K562 (cell line): Measurements from ENCODE around the gene STUM. TPM values are rescaled to one million over a fixed set of nuclear protein-coding genes. Genes with fewer than 3 reads are reported as not detected.

Experiments
- ARID1B ChIP-seq: fragments of 450-650 bp; IDR thresholded peaks from 2 replicates; pipeline ENCODE4 v1.6.1; 2016; ENCODE audit warnings: antibody characterized with exemption, mild to moderate bottlenecking, inconsistent platforms
- ATF1 ChIP-seq, 2 experiments: fragments of 450-650 bp in 1 of 2; IDR thresholded peaks; 2 replicates each; pipeline ENCODE4 v1.6.1; 2016; ENCODE audit warnings: missing compliant biosample characterization in 1 of 2, missing genetic modification characterization in 1 of 2
- EGR1 ChIP-seq: fragments of 450-650 bp; conservative IDR thresholded peaks from 2 replicates; pipeline ENCODE4 v1.6.1; 2017; ENCODE audit warnings: mild to moderate bottlenecking
- ZFP1 ChIP-seq: fragments of 450-650 bp; formaldehyde crosslinking; IDR thresholded peaks from 2 replicates; pipeline ENCODE4 v1.4.0; 2020; ENCODE audit warnings: mild to moderate bottlenecking, mixed read lengths
- ZNF76 ChIP-seq: fragments of 250-450 bp; sonication (Bioruptor Pico); IDR thresholded peaks from 2 replicates; pipeline ENCODE4 v1.4.0; 2020; ENCODE audit warnings: mild to moderate bottlenecking, moderate library complexity, borderline replicate concordance
- polyA plus RNA-seq, 8 experiments: library from polyadenylated mRNA; depleted of rRNA in 4 of 8; stranded (reverse) in 5 of 8; unstranded in 3 of 8; fragments of >200 nt; fragmentation: Nextera tagmentation in 2 of 8; fragmentation: Illumina TruSeq in 1 of 8; extraction: Ambion mirVana in 2 of 8; extraction: Trizol in 1 of 8; gene quantifications; 2 replicates each; pipeline versions ENCODE4 v1.2.1 to v1.2.3, GENCODE V29; 2011 to 2014; ENCODE audit warnings: inconsistent platforms in 1 of 8, missing spikeins in 1 of 8
- total RNA-seq, 7 experiments: library from RNA; depleted of rRNA in 6 of 7; stranded (reverse); fragments of >200 nt in 6 of 7; fragmentation: Illumina TruSeq in 2 of 7; extraction: Trizol in 2 of 7; gene quantifications; 2 replicates each; pipeline versions ENCODE4 v1.2.1 to v1.2.3, GENCODE V29; 2011 to 2021; ENCODE audit warnings: low replicate concordance in 1 of 7
- TF ChIP-seq, protein P1 (sequence below): sonication (generic); formaldehyde crosslinking; IDR thresholded peaks from 2 replicates; pipeline ENCODE4 v1.8.0; 2023; ENCODE audit warnings: mild to moderate bottlenecking, missing genetic modification reagents
- TF ChIP-seq, protein P2 (sequence below), 2 experiments: IDR thresholded peaks; 2 replicates each; pipeline ENCODE4 v1.6.1; 2011; ENCODE audit warnings: borderline replicate concordance in 1 of 2, control low read depth in 1 of 2, low read depth in 1 of 2, low read length in 1 of 2, mild to moderate bottlenecking in 1 of 2, mixed read lengths in 1 of 2, moderate library complexity in 1 of 2; ENCODE audit not compliant: insufficient read depth in 1 of 2, insufficient read length in 1 of 2, poor library complexity in 1 of 2, severe bottlenecking in 1 of 2; ENCODE audit errors: extremely low read depth in 1 of 2

The STUM gene
- total and polyA plus RNA-seq, 9 of the 15 experiments (the other 6 are each of a cell fraction or from before 2014, with no cell fraction given): not detected

DNA sequence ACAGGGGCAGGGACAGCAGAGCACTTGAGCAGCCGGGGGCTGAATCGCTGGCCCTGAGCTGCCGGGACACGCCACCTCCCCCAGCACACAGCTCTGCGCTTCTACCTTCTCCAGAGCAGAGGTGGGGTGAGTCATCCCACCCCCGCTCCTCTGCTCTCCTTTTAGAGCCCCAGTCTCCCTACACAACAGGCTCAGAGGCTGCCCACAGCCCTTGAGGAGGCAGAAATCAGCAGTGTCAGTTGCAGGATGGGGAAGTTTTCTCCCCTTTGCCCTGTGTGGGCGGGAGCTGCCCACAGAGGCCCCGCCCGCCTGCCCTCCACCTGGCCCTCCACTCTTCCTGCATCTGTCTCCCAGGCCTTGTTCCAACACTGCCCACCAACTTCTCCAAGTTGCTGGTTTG lies 94.6 kb downstream of the STUM start (continued):
- TF ChIP-seq, protein P1, sequence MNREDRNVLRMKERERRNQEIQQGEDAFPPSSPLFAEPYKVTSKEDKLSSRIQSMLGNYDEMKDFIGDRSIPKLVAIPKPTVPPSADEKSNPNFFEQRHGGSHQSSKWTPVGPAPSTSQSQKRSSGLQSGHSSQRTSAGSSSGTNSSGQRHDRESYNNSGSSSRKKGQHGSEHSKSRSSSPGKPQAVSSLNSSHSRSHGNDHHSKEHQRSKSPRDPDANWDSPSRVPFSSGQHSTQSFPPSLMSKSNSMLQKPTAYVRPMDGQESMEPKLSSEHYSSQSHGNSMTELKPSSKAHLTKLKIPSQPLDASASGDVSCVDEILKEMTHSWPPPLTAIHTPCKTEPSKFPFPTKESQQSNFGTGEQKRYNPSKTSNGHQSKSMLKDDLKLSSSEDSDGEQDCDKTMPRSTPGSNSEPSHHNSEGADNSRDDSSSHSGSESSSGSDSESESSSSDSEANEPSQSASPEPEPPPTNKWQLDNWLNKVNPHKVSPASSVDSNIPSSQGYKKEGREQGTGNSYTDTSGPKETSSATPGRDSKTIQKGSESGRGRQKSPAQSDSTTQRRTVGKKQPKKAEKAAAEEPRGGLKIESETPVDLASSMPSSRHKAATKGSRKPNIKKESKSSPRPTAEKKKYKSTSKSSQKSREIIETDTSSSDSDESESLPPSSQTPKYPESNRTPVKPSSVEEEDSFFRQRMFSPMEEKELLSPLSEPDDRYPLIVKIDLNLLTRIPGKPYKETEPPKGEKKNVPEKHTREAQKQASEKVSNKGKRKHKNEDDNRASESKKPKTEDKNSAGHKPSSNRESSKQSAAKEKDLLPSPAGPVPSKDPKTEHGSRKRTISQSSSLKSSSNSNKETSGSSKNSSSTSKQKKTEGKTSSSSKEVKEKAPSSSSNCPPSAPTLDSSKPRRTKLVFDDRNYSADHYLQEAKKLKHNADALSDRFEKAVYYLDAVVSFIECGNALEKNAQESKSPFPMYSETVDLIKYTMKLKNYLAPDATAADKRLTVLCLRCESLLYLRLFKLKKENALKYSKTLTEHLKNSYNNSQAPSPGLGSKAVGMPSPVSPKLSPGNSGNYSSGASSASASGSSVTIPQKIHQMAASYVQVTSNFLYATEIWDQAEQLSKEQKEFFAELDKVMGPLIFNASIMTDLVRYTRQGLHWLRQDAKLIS (CRISPR knock-in tag): no peak
- TF ChIP-seq ATF1 (CRISPR knock-in tag; IDR thresholded peaks at IDR 0.05) (no peak), ATF1 (tag; IDR thresholded peaks at IDR 0.05) (no peak), ARID1B (peak; percentile 62), ZNF76 (CRISPR knock-in tag) (no peak), EGR1 (peak; percentile 99), ZFP1 (CRISPR knock-in tag) (no peak)
- TF ChIP-seq, protein P2, sequence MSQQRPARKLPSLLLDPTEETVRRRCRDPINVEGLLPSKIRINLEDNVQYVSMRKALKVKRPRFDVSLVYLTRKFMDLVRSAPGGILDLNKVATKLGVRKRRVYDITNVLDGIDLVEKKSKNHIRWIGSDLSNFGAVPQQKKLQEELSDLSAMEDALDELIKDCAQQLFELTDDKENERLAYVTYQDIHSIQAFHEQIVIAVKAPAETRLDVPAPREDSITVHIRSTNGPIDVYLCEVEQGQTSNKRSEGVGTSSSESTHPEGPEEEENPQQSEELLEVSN (IDR thresholded peaks at IDR 0.05; ENCODE audit: borderline replicate concordance in 1 of 2, extremely low read depth in 1 of 2, insufficient read depth in 1 of 2, insufficient read length in 1 of 2, low read depth in 1 of 2, low read length in 1 of 2, poor library complexity in 1 of 2, severe bottlenecking in 1 of 2): peak in 1 of 2 experiments; percentile 13
